Measurements from ENCODE around the gene ANKRD6.

ANKRD6 gene

GRCh38 chr6:89597988-89598387 lies 165.0 kb downstream of the ANKRD6 start:
- POLR2A ChIA-PET (ENCODE audit: low non-redundant PET) = no interaction called here
- peak; percentile 91 for DNase-seq (ENCODE audit: low spot score)
- no peak overlapping the region for H3K27ac ChIP-seq
- 0 out of 2 replicates have a peak, but pooled peaks have one; percentile 12 for TF ChIP-seq CTCF (conservative IDR thresholded peaks at IDR 0.05; ENCODE audit: low read depth)
- CTCF ChIA-PET = interaction anchor here (0.6 kb wide), 1 partner anchor 11 kb away, joined by 4 read pairs; no protein-coding TSS in a partner anchor

GRCh38 chr6:89599727-89600126 lies 166.8 kb downstream of the ANKRD6 start:
- ChIA-PET CTCF (interaction anchor here (0.5 to 1.2 kb wide), 3 partner anchors 19 to 167 kb away, joined by 3 to 5 read pairs (median 3); no protein-coding TSS in a partner anchor), POLR2A (ENCODE audit: low non-redundant PET) (interaction anchor here (0.7 kb wide), 1 partner anchor 330 kb away, joined by 3 read pairs; no protein-coding TSS in a partner anchor)
- no peak for DNase-seq (ENCODE audit: low spot score)
- H3K27ac ChIP-seq = no peak overlapping the region
- no peak for TF ChIP-seq CTCF (conservative IDR thresholded peaks at IDR 0.05; ENCODE audit: low read depth)

- no peak for DNase-seq (ENCODE audit: low spot score)
- no peak for TF ChIP-seq CTCF (conservative IDR thresholded peaks at IDR 0.05; ENCODE audit: low read depth)
- ChIA-PET CTCF (no interaction called here), POLR2A (ENCODE audit: low non-redundant PET) (no interaction called here)
- H3K27ac ChIP-seq = no peak overlapping the region
These were observed 169.2 kb downstream of the ANKRD6 start for GRCh38 chr6:89602166-89602565.

- CTCF ChIA-PET = interaction anchor here (0.5 to 0.7 kb wide), 2 partner anchors 193 to 232 kb away, joined by 3 read pairs; no protein-coding TSS in a partner anchor
These were observed 171.7 kb downstream of the ANKRD6 start for GRCh38 chr6:89604653-89605052.

GRCh38 chr6:89605861-89606260 lies 172.9 kb downstream of the ANKRD6 start:
- POLR2A ChIA-PET (ENCODE audit: low non-redundant PET) = no interaction called here
- no peak for TF ChIP-seq CTCF (conservative IDR thresholded peaks at IDR 0.05; ENCODE audit: low read depth)
- CTCF ChIA-PET = no interaction called here
- DNase-seq (ENCODE audit: low spot score) = no peak
- no peak overlapping the region for H3K27ac ChIP-seq

More at GRCh38 chr6:89604653-89605052, 171.7 kb downstream of the ANKRD6 start:
- no peak for DNase-seq (ENCODE audit: low spot score)
- H3K27ac ChIP-seq = no peak overlapping the region
- POLR2A ChIA-PET (ENCODE audit: low non-redundant PET) = no interaction called here
- TF ChIP-seq CTCF (conservative IDR thresholded peaks at IDR 0.05; ENCODE audit: low read depth) = no peak

GRCh38 chr6:89610149-89610642 lies 177.2 kb downstream of the ANKRD6 start:
- peak; percentile 63 for TF ChIP-seq CTCF (conservative IDR thresholded peaks at IDR 0.05; ENCODE audit: low read depth)
- ChIA-PET POLR2A (ENCODE audit: low non-redundant PET) (no interaction called here), CTCF (interaction anchor here (0.6 to 1.2 kb wide), 3 partner anchors 175 to 308 kb away, joined by 3 to 4 read pairs (median 4); no protein-coding TSS in a partner anchor)
- peak; percentile 50 for DNase-seq (ENCODE audit: low spot score)
- no peak overlapping the region for H3K27ac ChIP-seq
